Islet precursor cell (in vitro differentiated cells): ENCODE results near the gene STXBP1.

Experiments
- DNase-seq: peaks from one replicate; pipeline ENCODE4 v3.0.0-alpha.2; 2018

The STXBP1 gene

DNA sequence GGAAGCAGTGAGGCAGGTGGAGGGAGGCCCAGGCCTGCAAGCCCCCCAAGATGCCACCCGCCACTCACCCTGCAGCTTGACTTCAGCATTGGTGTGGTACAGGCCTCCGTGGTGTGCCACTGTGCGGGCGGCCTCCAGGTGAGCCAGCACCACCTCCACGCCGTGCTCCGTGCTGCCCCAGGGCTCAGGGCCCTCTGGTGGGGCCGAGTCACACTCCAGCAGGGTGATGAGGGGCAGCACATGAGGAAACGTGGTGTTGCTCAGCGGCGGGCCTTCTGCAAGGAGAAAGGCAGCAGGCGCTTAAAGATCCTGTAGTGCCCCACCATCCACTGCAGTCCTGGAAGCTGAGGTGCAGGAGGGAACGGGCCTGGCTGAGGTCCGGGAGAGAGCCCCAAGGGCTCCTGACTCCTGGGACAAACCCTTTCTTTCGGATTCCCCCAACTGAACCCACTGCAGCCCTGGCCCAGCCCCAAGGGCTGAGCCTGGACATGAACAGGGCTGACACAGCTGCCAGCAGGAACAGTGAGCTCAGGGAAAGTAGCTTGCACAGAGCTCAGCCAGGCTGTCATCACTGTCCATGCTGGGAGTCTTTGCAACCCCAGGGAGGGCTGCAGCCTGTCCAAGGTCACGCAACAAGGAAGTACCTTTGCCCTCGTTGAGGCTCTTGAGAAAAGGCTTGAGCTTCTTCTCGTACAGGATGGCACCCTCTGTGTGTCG, 127.7 kb downstream of the STXBP1 start:
- no peak for DNase-seq

DNA sequence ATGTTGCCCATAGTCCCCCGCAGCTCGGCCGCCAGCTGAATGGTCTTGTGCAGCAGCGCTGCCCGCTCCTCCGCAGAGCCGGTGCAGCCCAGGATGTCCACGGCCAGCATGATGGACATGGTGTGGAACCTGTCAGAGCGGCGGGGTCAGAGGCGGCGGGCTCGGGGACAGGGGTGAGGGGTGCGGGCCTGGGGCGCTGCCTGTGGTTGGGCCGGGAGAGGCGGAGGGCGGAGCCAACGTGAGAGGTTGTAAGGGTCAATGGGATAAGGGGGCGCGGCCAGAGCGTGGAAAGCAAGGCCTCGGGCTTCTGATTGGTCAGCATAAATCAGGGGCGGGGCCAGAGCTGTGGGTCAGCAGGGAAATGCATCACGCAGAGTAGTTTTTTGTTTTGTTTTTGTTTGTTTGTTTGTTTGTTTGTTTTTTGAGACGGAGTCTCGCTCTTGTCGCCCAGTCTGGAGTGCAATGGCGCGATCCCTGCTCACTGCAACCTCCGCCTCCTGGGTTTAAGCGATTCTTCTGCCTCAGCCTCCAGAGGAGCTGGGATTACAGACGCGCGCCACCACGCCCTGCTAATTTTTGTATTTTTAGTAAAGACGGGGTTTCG, 129.9 kb downstream of the STXBP1 start:
- peak; percentile 98 for DNase-seq
